ENCODE measurements around the gene WDFY3. TPM values are rescaled to one million over a fixed set of nuclear protein-coding genes. Genes with fewer than 3 reads are reported as not detected.

WDFY3 gene
- total and polyA plus RNA-seq, 9 of the 15 experiments (the other 6 are each of a cell fraction or from before 2014, with no cell fraction given), result 0.58 to 13.5 (median 9.4) TPM

DNA sequence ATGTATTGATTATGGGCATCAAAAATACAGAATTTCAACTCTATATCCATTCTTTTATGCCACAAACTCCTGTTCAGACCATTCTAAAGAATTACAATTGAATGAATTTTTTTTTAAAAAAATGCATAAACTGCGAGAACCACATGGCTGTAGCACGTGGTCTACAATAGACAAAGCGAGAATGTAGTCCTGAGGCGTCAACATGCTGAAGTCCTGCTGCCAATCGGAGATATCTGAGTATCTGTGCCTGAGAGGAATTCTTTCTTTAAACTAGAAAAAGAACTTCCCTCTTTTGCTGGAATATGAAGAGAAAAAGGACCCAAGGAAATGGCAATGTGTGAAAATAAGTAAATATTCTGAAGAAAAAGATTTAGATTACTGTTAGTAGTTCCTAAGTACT, 277.9 kb downstream of the WDFY3 start (continued):
- no peak for TF ChIP-seq ZNF280A (IDR thresholded peaks at IDR 0.05; ENCODE audit: low read depth, partially characterized antibody)

- H3K79me2 ChIP-seq (ENCODE audit: control insufficient read depth, insufficient read depth, low read length), result no peaks in the 10 kb centered on the region
- ChIA-PET POLR2A (no interaction called here), CTCF (ENCODE audit: low intra/inter-chr PET ratio) (no interaction called here)
- H3K4me3 ChIP-seq, result no peak overlapping the region
- ATAC-seq (no peak), FAIRE-seq (no peak), DNase-seq (ENCODE audit: extremely low read depth in 1 of 4, low spot score in 3 of 4) (no peak)
- H3K4me1 ChIP-seq (replicated peaks in 1 of 2; ENCODE audit: control insufficient read depth in 2 of 2, insufficient read depth in 2 of 2, low read length in 2 of 2), result peaks cover 0 to 14% of the 10 kb centered on the region in 2 experiments; a peak in 3 of 5 replicates
- H2AFZ ChIP-seq (ENCODE audit: low read depth, low read length), result no peak overlapping the region
- in situ Hi-C loops (cut with MboI), result no loop called here
- no peak overlapping the region for H3K4me2 ChIP-seq (ENCODE audit: insufficient read depth, low read length)
- H3K27ac ChIP-seq (ENCODE audit: extremely low read depth, low read depth, low read length), result no peak overlapping the region
- H3K27me3 ChIP-seq (ENCODE audit: control insufficient read depth in 2 of 2, insufficient read depth in 2 of 2, low read length in 2 of 2), result no peaks in the 10 kb centered on the region
- WGBS (ENCODE audit: insufficient coverage, low coverage, missing lambda C conversion rate), result 45% methylated on average over 1 of the region's 1 CpG
- no peaks in the 10 kb centered on the region for H3K9me1 ChIP-seq (ENCODE audit: control insufficient read depth, insufficient read depth, low read length)
- H4K20me1 ChIP-seq (replicated peaks; ENCODE audit: control insufficient read depth, insufficient read depth, low read length), result no peaks in the 10 kb centered on the region
- intact Hi-C loops (cut with micrococcal nuclease), result no loop called here
- no peaks in the 10 kb centered on the region for H3K36me3 ChIP-seq (ENCODE audit: control insufficient read depth, insufficient read depth, low read length)
- TF ChIP-seq ZNF561 (CRISPR knock-in tag; conservative IDR thresholded peaks at IDR 0.05), result no peak
- TF ChIP-seq ZNF696 (CRISPR knock-in tag; conservative IDR thresholded peaks at IDR 0.05), result no peak
- TF ChIP-seq ZNF444 (CRISPR knock-in tag; IDR thresholded peaks at IDR 0.05), result no peak
- no peak for TF ChIP-seq HEY1 (CRISPR knock-in tag; IDR thresholded peaks at IDR 0.05; ENCODE audit: borderline replicate concordance)
- TF ChIP-seq EGR1 (conservative IDR thresholded peaks at IDR 0.05), result no peak
- no peak for TF ChIP-seq CREBBP (IDR thresholded peaks at IDR 0.05; ENCODE audit: low read depth, low read length)
- TF ChIP-seq KHSRP (IDR thresholded peaks at IDR 0.05), result no peak
- TF ChIP-seq NR1H2 (CRISPR knock-in tag; IDR thresholded peaks at IDR 0.05), result no peak
- TF ChIP-seq BCOR (IDR thresholded peaks at IDR 0.05), result no peak
- TF ChIP-seq ZSCAN32 (CRISPR knock-in tag; IDR thresholded peaks at IDR 0.05), result no peak
- no peak for TF ChIP-seq ZNF384 (IDR thresholded peaks at IDR 0.05; ENCODE audit: low read depth, low read length)
- no peak for TF ChIP-seq NUFIP1 (IDR thresholded peaks at IDR 0.05; ENCODE audit: partially characterized antibody)
- no peak overlapping the region for H3K9ac ChIP-seq (ENCODE audit: insufficient read depth in 1 of 2, low read depth in 2 of 2, low read length in 2 of 2)
- no TSS peak for BruUV-seq (replicated peaks)
- H3K9me3 ChIP-seq (replicated peaks; ENCODE audit: control insufficient read depth, insufficient read depth, low read depth, low read length), result no peaks in the 10 kb centered on the region
These were observed 281.4 kb downstream of the WDFY3 start for GRCh38 chr4:84685105-84685504.
